Measurements from ENCODE around the gene MED23.
"Not testable (repeated sequence)": the region's sequence is repeated elsewhere in the genome, so short reads cannot be mapped to it uniquely, and the experiment has no call there.

Gene MED23

DNA sequence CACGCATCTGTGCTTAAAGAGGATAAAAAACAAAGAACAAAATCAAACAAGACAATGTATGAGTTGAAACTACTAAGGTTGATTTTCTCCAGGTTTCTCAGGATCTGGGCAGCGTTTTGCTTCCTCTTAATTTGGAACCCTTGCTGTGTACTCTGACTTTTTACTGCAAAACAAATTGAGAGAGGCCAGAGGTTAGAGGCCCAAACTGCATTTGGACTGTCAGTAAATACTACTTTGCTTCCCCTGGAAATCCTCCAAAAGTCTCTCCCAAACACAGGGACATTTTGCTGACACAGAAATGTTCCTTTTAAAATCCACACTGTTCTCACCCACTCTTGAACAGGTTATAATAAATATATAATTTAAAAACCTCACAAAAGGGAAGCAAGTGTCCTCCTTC is 53.9 kb downstream of the MED23 start:
- DNase-seq: no peak

DNA sequence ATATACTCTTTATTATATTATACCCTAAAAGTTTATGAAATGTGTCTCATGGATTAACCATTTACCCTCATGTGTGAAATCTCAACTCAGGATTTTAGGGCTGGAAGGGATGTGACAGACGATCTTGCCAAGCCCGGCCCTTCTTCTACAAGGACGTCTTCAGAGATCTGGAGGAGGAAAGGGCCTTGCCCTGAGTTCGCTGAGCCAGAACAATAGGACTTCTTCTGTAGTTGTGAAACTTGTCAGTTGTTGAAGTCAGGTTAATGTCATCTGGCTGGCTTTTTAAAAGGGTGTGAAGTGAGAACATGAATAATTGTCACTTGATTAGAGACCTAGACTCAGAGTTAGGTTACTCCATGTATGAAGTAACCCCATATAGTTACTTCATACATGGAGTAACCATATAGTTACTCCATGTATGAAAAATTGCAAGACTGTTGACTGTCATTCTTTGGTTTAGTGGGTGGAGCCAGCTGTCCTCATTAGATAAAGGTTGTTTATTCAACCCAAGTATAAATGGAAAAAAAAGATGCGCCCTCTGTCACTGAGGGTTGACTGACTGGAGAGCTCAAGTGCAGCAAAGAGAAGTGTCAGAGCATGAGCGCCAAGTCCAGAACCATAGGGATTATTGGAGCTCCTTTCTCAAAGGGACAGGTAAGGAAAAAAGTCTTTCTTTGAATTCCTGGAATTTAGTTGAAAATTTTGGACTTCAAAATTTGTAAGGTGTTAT is 55.2 kb downstream of the MED23 start, which contains the start of gene ARG1:
Gene ARG1 (plus strand): TSS at position 541 of the 730 bp plus-strand sequence. CDS start 57 bp downstream, at position 598.
- no peak for DNase-seq

- no peak for DNase-seq
Observed at GRCh38 chr6:131568726-131569125, 59.3 kb downstream of the MED23 start.

DNA sequence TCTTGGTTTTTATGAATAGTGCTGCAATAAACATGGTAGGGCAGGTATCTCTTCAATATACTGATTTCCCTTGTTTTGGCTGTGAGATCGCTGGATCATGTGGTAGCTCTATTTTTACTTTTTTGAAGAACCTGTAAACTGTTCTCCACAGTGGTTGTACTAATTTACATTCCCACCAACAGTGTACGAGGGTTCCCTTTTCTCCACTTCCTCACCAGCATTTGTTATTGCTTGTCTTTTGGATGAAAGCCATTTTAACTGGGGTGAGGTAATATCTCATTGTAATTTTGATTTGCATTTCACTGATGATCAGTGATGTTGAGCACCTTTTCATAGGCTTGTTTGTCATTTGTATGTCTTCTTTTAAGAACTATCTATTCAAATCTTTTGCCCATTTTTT is 63.0 kb downstream of the MED23 start:
- DNase-seq: no peak

DNA sequence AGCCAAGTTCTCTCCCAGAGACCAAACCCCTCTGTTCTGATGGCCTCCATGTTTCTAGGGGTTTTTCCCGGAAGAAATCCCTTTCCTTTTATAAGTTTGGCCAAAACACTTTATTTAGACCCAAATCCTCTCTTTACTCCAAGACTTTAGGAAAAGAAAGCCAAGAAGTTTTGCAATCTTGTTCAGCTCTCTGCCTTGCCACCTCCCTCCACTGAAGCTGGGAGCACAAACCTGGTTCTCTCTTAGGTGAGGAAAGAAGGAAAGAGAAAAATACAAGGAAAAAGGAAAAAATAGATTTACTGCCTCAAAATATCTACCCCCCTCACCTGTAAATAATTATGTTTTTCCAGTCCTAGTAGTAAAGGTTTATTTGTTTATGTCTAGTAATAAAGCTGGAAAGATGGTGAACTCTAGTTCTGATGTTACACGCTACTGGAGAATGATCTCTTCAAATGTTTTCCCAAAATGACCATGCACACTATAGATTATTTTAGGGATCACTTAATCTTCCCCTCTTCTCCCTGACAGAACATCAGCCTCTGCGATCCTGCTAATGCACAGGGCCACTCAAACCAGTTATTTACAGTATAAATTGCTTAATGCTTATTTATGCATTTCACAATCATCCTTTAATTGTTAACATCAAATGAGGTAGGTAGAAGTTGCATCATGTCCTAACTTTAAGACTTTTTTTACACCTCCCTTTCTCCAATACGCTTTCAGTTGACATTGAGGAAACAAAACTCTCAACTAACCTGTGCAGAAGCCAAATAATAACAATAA is 65.9 kb downstream of the MED23 start:
- DNase-seq: no peak

GRCh38 chr6:131558922-131559321 is 69.1 kb downstream of the MED23 start:
- DNase-seq: no peak

DNA sequence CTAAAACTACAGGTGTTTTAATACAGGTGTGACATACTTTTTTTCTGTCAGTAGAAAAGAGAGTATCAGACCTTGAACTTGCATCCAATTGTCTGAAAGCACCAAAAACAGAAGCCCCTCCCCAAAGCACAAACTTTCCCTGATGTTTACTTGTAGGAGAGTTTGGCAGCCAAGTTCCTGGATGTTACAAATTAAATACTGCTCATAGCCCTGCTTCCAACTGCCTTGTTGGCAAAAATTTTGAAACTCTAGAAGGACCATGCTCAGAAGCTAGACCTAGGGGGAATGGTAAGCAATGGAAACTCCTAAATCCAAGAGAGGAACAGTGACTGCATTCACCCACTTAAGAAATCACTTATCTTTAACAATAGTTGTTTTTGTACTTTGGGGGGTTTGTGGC is 72.0 kb downstream of the MED23 start:
- DNase-seq: no peak

DNA sequence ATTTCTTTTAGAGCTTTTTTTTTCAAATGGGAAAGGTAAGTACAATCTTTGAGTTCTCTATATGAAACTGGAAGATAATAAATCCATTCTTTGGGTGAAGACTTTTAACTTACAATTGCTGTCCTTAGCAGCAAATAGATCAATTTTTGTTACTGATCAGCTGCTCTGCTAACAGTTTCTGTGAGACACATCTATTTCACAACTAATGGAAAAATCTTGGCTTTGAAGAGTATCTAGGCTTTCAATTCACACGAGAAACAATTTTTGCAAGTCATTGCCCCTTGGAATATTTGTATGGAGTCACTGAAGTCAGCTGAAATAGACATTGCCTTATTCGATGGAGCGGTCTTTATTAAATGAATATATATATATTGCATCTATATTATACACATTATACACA is 75.5 kb downstream of the MED23 start:
- DNase-seq: no peak

GRCh38 chr6:131551902-131552301 is 76.1 kb downstream of the MED23 start:
- no peak for DNase-seq

DNA sequence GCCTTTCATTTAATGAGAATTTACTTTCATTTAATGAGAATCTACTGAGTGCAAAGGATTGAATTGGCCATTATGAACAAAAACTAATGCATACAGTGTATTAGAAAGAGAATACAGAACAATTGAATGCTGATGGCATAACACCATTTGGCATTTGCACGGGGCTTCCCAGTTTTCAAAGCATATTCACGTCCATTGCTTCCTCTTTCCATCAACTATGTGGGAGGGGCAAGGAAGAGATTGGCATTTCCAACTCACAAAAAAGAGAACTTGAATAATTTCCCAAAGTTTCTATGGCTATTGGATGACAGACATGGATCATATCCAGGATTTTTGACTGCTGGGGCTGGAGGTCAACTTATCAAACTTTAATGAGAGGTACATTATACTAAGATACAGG is 78.2 kb downstream of the MED23 start:
- no peak for DNase-seq

DNA sequence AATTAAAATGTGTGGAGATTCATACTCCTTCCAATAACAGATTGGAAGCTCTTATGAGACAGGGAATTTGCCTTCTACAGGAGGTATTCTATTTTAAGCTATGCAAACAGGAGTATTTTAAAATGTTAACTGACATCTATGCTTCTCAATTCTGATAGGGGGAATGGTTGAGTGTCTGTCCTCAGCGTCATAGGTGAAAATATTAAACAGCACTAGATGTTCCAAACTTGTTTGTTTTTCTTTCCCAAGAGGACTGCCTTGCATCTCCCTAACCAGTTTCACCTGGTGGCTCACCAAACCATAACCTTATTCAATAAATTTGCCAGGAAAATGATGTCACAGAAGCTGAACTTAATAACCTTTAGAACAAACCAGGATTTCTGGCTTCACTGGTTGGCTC is 79.6 kb downstream of the MED23 start:
- DNase-seq: no peak

DNA sequence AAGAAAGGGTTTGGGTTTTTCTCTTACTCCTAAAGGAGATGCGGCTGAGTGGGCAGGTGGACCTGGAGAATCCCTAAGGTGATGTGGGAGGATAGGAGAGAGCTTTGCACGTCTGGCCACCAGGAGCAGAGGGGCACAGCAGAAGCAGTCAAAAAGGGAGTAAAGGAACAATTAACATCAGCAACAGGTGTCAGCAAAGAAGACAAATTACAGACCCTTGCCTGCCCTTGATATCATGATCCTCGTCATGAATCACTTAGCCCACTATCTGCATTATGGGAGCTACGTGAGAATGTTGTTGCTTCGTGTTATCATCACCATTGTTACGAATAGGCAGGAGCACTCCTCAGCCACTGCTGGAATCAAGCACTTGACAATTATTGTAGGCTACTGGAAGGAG is 80.6 kb downstream of the MED23 start:
- DNase-seq: no peak

- no peak for DNase-seq
Observed at GRCh38 chr6:131545317-131545716, 82.7 kb downstream of the MED23 start.

GRCh38 chr6:131538615-131539014 is 89.4 kb downstream of the MED23 start:
- not testable (repeated sequence) for DNase-seq

DNA sequence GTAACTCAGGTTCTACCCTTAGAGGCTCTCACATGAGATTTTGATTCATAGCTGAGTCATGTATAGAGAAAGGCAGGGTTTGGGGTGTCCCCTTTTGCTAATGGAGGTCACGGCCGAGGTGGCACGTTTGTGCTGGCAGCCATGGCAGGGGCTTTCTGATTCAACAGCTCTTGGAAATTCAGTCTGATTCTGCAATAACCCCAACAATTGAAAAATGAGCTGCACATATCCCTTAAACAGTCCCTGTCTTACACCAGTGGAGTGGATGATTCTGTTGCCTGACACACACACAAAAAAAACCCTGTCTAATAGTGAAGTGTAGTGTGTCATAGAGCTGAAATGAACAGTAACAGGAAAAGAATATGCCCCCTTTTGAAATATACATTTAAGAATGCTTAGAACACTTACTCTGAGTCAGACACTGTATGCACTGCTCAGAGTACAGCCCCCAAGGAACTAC is 95.4 kb downstream of the MED23 start:
- no peak for DNase-seq

- not testable (repeated sequence) for DNase-seq
Observed at GRCh38 chr6:131531681-131532080, 96.4 kb downstream of the MED23 start.

DNA sequence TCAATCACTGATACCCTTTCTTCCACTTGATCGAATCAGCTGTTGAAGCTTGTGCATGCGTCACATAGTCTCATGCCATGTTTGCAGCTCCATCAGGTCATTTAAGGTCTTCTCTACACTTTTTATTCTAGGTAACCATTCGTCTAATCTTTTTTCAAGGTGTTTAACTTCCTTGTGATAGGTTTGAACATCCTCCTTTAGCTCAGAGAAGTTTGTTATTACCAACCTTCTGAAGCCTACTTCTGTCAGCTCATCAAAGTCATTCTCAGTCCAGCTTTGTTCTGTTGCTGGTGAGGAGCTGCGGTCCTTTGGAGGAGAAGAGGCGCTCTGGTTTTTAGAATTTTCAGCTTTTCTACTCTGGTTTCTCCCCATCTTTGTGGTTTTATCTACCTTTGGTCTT is 97.1 kb downstream of the MED23 start:
- DNase-seq: not testable (repeated sequence)

DNA sequence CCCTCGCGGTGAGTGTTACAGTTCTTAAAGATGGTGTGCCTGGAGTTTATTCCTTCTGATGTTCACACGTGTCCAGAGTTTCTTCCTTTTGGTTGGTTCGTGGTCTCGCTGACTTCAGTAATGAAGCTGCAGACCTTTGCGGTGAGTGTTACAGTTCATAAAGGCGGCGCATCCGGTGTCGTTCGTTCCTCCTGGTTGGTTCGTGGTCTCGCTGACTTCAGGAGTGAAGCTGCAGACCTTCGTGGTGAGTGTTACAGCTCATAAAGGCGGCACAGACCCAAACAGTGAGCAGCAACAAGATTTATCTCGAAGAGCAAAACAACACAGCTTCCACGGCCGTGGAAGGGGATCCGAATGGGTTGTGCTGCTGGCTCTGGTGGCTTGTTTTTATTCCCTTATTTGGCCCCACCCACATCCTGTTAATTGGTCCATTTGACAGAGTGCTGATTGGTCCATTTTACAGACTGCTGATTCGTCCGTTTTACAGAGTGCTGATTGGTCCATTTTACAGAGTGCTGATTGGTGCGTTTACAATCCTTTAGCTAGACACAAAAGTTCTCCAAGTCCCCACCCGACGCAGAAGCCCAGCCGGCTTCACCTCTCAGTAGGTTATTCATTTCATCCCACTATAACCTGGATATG is 103.2 kb downstream of the MED23 start:
- no peak for DNase-seq

- DNase-seq: no peak
Observed at GRCh38 chr6:131523988-131524673, 103.9 kb downstream of the MED23 start.

All from NCI-H82 (cell line).